ENCODE results near the gene GSTK1.
A peak's percentile ranks its signal among the peaks of the same experiment; 100 is the strongest.

The GSTK1 gene

GRCh38 chr7:143250822-143251221 is 12.4 kb upstream of the GSTK1 start:
- H3K4me3 ChIP-seq (ENCODE audit: low read depth, low read length), result no peak overlapping the region
- DNase-seq (ENCODE audit: low read depth), result no peak
- in situ Hi-C loops (cut with HindIII; ENCODE audit: low sequenced_read_pairs), result no loop called here
- no peak for TF ChIP-seq CTCF (IDR thresholded peaks at IDR 0.05; ENCODE audit: low read depth, low read length, missing control alignments)

GRCh38 chr7:143252006-143252405 is 11.2 kb upstream of the GSTK1 start:
- DNase-seq (ENCODE audit: low read depth), result no peak
- H3K4me3 ChIP-seq (ENCODE audit: low read depth, low read length), result no peak overlapping the region
- in situ Hi-C loops (cut with HindIII; ENCODE audit: low sequenced_read_pairs), result no loop called here
- TF ChIP-seq CTCF (IDR thresholded peaks at IDR 0.05; ENCODE audit: low read depth, low read length, missing control alignments), result no peak

GRCh38 chr7:143255564-143255963 is 7.7 kb upstream of the GSTK1 start:
- no peak for TF ChIP-seq CTCF (IDR thresholded peaks at IDR 0.05; ENCODE audit: low read depth, low read length, missing control alignments)
- no peak for DNase-seq (ENCODE audit: low read depth)
- H3K4me3 ChIP-seq (ENCODE audit: low read depth, low read length), result no peak overlapping the region
- in situ Hi-C loops (cut with HindIII; ENCODE audit: low sequenced_read_pairs), result no loop called here

- peak; percentile 7 for TF ChIP-seq CTCF (IDR thresholded peaks at IDR 0.05; ENCODE audit: low read depth, low read length, missing control alignments)
- no peak overlapping the region for H3K4me3 ChIP-seq (ENCODE audit: low read depth, low read length)
- in situ Hi-C loops (cut with HindIII; ENCODE audit: low sequenced_read_pairs), result no loop called here
- DNase-seq (ENCODE audit: low read depth), result no peak
Observed at GRCh38 chr7:143256325-143256724, 6.9 kb upstream of the GSTK1 start.

- no peak for DNase-seq (ENCODE audit: low read depth)
- in situ Hi-C loops (cut with HindIII; ENCODE audit: low sequenced_read_pairs), result no loop called here
- H3K4me3 ChIP-seq (ENCODE audit: low read depth, low read length), result no peak overlapping the region
- TF ChIP-seq CTCF (IDR thresholded peaks at IDR 0.05; ENCODE audit: low read depth, low read length, missing control alignments), result no peak
Observed at GRCh38 chr7:143256932-143257331, 6.3 kb upstream of the GSTK1 start.

GRCh38 chr7:143257501-143257900 is 5.7 kb upstream of the GSTK1 start:
- no peak for TF ChIP-seq CTCF (IDR thresholded peaks at IDR 0.05; ENCODE audit: low read depth, low read length, missing control alignments)
- H3K4me3 ChIP-seq (ENCODE audit: low read depth, low read length), result no peak overlapping the region
- no peak for DNase-seq (ENCODE audit: low read depth)
- in situ Hi-C loops (cut with HindIII; ENCODE audit: low sequenced_read_pairs), result no loop called here

GRCh38 chr7:143258831-143259230 is 4.4 kb upstream of the GSTK1 start:
- in situ Hi-C loops (cut with HindIII; ENCODE audit: low sequenced_read_pairs), result no loop called here
- no peak overlapping the region for H3K4me3 ChIP-seq (ENCODE audit: low read depth, low read length)
- no peak for DNase-seq (ENCODE audit: low read depth)
- TF ChIP-seq CTCF (IDR thresholded peaks at IDR 0.05; ENCODE audit: low read depth, low read length, missing control alignments), result no peak

Measured in astrocyte of the cerebellum (primary cell).